ENCODE measurements around the gene CDX2.

GRCh38 chr13:27969866-27970229 is 733 bp upstream of the CDX2 start:
- TF ChIP-seq CTCF (IDR thresholded peaks at IDR 0.05) (no peak), POLR2AphosphoS5 (IDR thresholded peaks at IDR 0.05) (no peak), POLR2A (IDR thresholded peaks at IDR 0.05) (no peak)
